SHP77 (cell line): ENCODE results near the gene AMELX.

Experiments
- DNase-seq, 2 experiments: peaks; one replicate each; lab custom pipeline; 2025; lab: John Stamatoyannopoulos, UW

The AMELX gene

GRCh38 chrX:11293113-11293512 is at the start of gene AMELX:
Gene AMELX, plus strand, starts transcription at chrX:11293413. Its CDS starts 1,376 bp downstream, at chrX:11294789.
- no peak for DNase-seq

GRCh38 chrX:11244636-11245035 is 48.6 kb upstream of the AMELX start:
- no peak for DNase-seq

GRCh38 chrX:11254417-11255109 is 38.6 kb upstream of the AMELX start:
- no peak for DNase-seq

- DNase-seq = no peak
These were observed 35.9 kb upstream of the AMELX start for GRCh38 chrX:11257290-11257689.

GRCh38 chrX:11257711-11258110 is 35.5 kb upstream of the AMELX start:
- no peak for DNase-seq

GRCh38 chrX:11259437-11259836 is 33.8 kb upstream of the AMELX start:
- DNase-seq = no peak

GRCh38 chrX:11261260-11261659 is 32.0 kb upstream of the AMELX start:
- DNase-seq = no peak

- no peak for DNase-seq
These were observed 28.3 kb upstream of the AMELX start for GRCh38 chrX:11264925-11265324.

- DNase-seq = no peak
These were observed 27.9 kb upstream of the AMELX start for GRCh38 chrX:11265352-11265751.

- no peak for DNase-seq
These were observed 26.6 kb upstream of the AMELX start for GRCh38 chrX:11266573-11267003.

- DNase-seq = no peak
These were observed 25.8 kb upstream of the AMELX start for GRCh38 chrX:11267425-11267824.

GRCh38 chrX:11269006-11269405 is 24.2 kb upstream of the AMELX start:
- no peak for DNase-seq

GRCh38 chrX:11269996-11270395 is 23.2 kb upstream of the AMELX start:
- no peak for DNase-seq

- no peak for DNase-seq
These were observed 20.9 kb upstream of the AMELX start for GRCh38 chrX:11272290-11272689.

GRCh38 chrX:11272863-11273262 is 20.4 kb upstream of the AMELX start:
- DNase-seq = no peak

- DNase-seq = no peak
These were observed 19.7 kb upstream of the AMELX start for GRCh38 chrX:11273544-11273943.

- no peak for DNase-seq
These were observed 11.2 kb upstream of the AMELX start for GRCh38 chrX:11282043-11282442.

- DNase-seq = no peak
These were observed 7.6 kb upstream of the AMELX start for GRCh38 chrX:11285651-11286050.

- DNase-seq = no peak
These were observed 5.7 kb upstream of the AMELX start for GRCh38 chrX:11287505-11287904.

GRCh38 chrX:11290416-11291102 is 2.7 kb upstream of the AMELX start:
- DNase-seq = no peak

GRCh38 chrX:11296051-11296450 is 2.8 kb downstream of the AMELX start:
- DNase-seq = no peak

GRCh38 chrX:11298600-11298999 is 5.4 kb downstream of the AMELX start:
- DNase-seq = no peak

GRCh38 chrX:11304829-11305228 is 11.6 kb downstream of the AMELX start:
- no peak for DNase-seq

- DNase-seq = no peak
These were observed 12.4 kb downstream of the AMELX start for GRCh38 chrX:11305641-11306040.
